Stomach (tissue), 9 donors: ENCODE results near the gene KIF1A. TPM values are rescaled to one million over a fixed set of nuclear protein-coding genes. Genes with fewer than 3 reads are reported as not detected.

Experiments
- DNase-seq, 2 donors: peaks; one replicate each; pipeline versions ENCODE4 v3.0.0 to v3.0.0-alpha.2; 2013 to 2019
- H3K27ac ChIP-seq, 5 donors: fragments of 200-600 bp in 4 of 5; sonication (generic) in 4 of 5; one replicate each; pipeline ENCODE4 v1.5.1; 2013 to 2019; ENCODE audit warnings: mild to moderate bottlenecking in 1 of 5, moderate library complexity in 1 of 5
- H3K27me3 ChIP-seq, 3 donors: fragments of 200-600 bp; sonication (generic); one replicate each; pipeline ENCODE4 v1.5.1; 2017 to 2019; ENCODE audit warnings: mixed run types in 1 of 3
- H3K36me3 ChIP-seq, 4 donors: fragments of 200-600 bp; sonication (generic); 1 replicate in 3 of 4; 2 replicates in 1 of 4; pipeline ENCODE4 v1.5.1; 2016 to 2019
- H3K4me1 ChIP-seq, 4 donors: fragments of 200-600 bp; sonication (generic); one replicate each; pipeline ENCODE4 v1.5.1; 2016 to 2019
- H3K4me3 ChIP-seq, 4 donors: fragments of 200-600 bp; sonication (generic) in 3 of 4; one replicate each; pipeline ENCODE4 v1.5.1; 2016 to 2019; ENCODE audit warnings: mild to moderate bottlenecking in 1 of 4
- H3K9me3 ChIP-seq, 4 donors: fragments of 200-600 bp; sonication (generic); one replicate each; pipeline ENCODE4 v1.5.1; 2016 to 2019
- CTCF ChIP-seq, 7 experiments: fragments of 450-650 bp in 4 of 7; fragments of 200-600 bp in 3 of 7; sonication (generic) in 3 of 7; IDR thresholded peaks; one replicate each; pipeline ENCODE4 v1.5.1; 2016 to 2019; ENCODE audit warnings: antibody characterized with exemption in 7 of 7, control low read depth in 2 of 7, mild to moderate bottlenecking in 1 of 7
- EP300 ChIP-seq: sonication (generic); formaldehyde crosslinking; IDR thresholded peaks from one replicate; pipeline ENCODE4 v1.6.1; 2017; ENCODE audit warnings: antibody characterized with exemption
- POLR2A ChIP-seq, 4 donors: fragments of 450-650 bp; IDR thresholded peaks; one replicate each; pipeline ENCODE4 v1.6.1; 2016; ENCODE audit warnings: antibody characterized with exemption in 4 of 4, control low read depth in 2 of 4, mild to moderate bottlenecking in 1 of 4, moderate library complexity in 1 of 4
- POLR2AphosphoS5 ChIP-seq, 3 donors: sonication (generic); formaldehyde crosslinking; IDR thresholded peaks; one replicate each; pipeline ENCODE4 v1.6.1; 2016; ENCODE audit warnings: antibody characterized with exemption in 3 of 3
- WGBS, 5 donors: extraction: QIAGEN DNeasy Blood & Tissue Kit in 3 of 5; methylation state at CpG; one replicate each; pipeline versions ENCODE4 v1.1.5 to v1.1.7; 2013 to 2018; 5-methylcytosine and 5-hydroxymethylcytosine counted together
- intact Hi-C: fragments of 100-400 bp; cut with DNase I; formaldehyde crosslinking; loops from one replicate; pipeline ENCODE4 v1.15.1; 2023; ENCODE audit warnings: low total_unique reads
- polyA plus RNA-seq, 3 donors: library from polyadenylated mRNA; stranded (reverse); fragments of 200-250 nt; gene quantifications; one replicate each; pipeline ENCODE4 v1.2.3, GENCODE V29; 2013
- total RNA-seq, 5 donors: library from RNA; depleted of rRNA; stranded (reverse); fragments of >200 nt; gene quantifications; one replicate each; pipeline versions ENCODE4 v1.1.0 to v1.2.3, GENCODE V29; 2014 to 2016
- donor health status: healthy with polysubstance abuse.
- donor health status: Bipolar disorder and iron deficiency.
- donor health status: healthy.

Gene KIF1A
- total and polyA plus RNA-seq, 8 donors: 0.15 to 12.5 (median 2.5) TPM

GRCh38 chr2:240768216-240768615 is 51.8 kb downstream of the KIF1A start:
- 81 to 94% (median 87%) methylated on average over 7 of the region's 7 CpGs for WGBS, 5 donors
- no peaks in the 10 kb centered on the region for H3K4me1 ChIP-seq
- H3K27me3 ChIP-seq: peaks cover 0 to 6% (median 0%) of the 10 kb centered on the region in 3 donors
- no peak overlapping the region for H3K27ac ChIP-seq
- H3K4me3 ChIP-seq: no peak overlapping the region
- H3K9me3 ChIP-seq: no peaks in the 10 kb centered on the region
- no peaks in the 10 kb centered on the region for H3K36me3 ChIP-seq
- intact Hi-C loops: no loop called here
- no peak for TF ChIP-seq POLR2AphosphoS5 (IDR thresholded peaks at IDR 0.05)
- no peak for TF ChIP-seq EP300
- no peak for TF ChIP-seq CTCF (IDR thresholded peaks at IDR 0.05)
- TF ChIP-seq POLR2A (IDR thresholded peaks at IDR 0.05): no peak
- no peak for DNase-seq

- Histone ChIP-seq H3K36me3 (no peaks in the 10 kb centered on the region), H3K27ac (no peak overlapping the region), H3K27me3 (peaks cover 0 to 6% (median 0%) of the 10 kb centered on the region in 3 donors), H3K4me1 (no peaks in the 10 kb centered on the region), H3K9me3 (no peaks in the 10 kb centered on the region), H3K4me3 (no peak overlapping the region)
- intact Hi-C loops: no loop called here
- TF ChIP-seq EP300: no peak
- no peak for TF ChIP-seq CTCF (IDR thresholded peaks at IDR 0.05)
- no peak for TF ChIP-seq POLR2A (IDR thresholded peaks at IDR 0.05)
- TF ChIP-seq POLR2AphosphoS5 (IDR thresholded peaks at IDR 0.05): no peak
- no peak for DNase-seq
- 90 to 100% (median 92%) methylated on average over 1 to 5 of the region's 5 CpGs; no CpG with 5 or more reads in 1 of the 5 donors for WGBS, 5 donors
These were observed 52.7 kb downstream of the KIF1A start for GRCh38 chr2:240767341-240767740.

- intact Hi-C loops: no loop called here
- H3K9me3 ChIP-seq: no peaks in the 10 kb centered on the region
- DNase-seq: no peak
- no peak overlapping the region for H3K4me3 ChIP-seq
- no peaks in the 10 kb centered on the region for H3K4me1 ChIP-seq
- H3K27me3 ChIP-seq: peaks cover 0 to 6% (median 0%) of the 10 kb centered on the region in 3 donors
- H3K36me3 ChIP-seq: no peaks in the 10 kb centered on the region
- TF ChIP-seq POLR2AphosphoS5 (IDR thresholded peaks at IDR 0.05) (no peak), POLR2A (IDR thresholded peaks at IDR 0.05) (no peak), EP300 (no peak), CTCF (IDR thresholded peaks at IDR 0.05) (no peak)
- 77 to 91% (median 81%) methylated on average over 7 of the region's 7 CpGs for WGBS, 5 donors
- H3K27ac ChIP-seq: no peak overlapping the region
These were observed 53.9 kb downstream of the KIF1A start for GRCh38 chr2:240766072-240766471.

GRCh38 chr2:240765007-240765406 is 55.0 kb downstream of the KIF1A start:
- 66 to 77% (median 75%) methylated on average over 6 to 7 of the region's 7 CpGs for WGBS, 5 donors
- TF ChIP-seq POLR2AphosphoS5 (IDR thresholded peaks at IDR 0.05) (no peak), CTCF (IDR thresholded peaks at IDR 0.05) (no peak), EP300 (no peak), POLR2A (IDR thresholded peaks at IDR 0.05) (no peak)
- DNase-seq: no peak
- Histone ChIP-seq H3K4me3 (no peak overlapping the region), H3K27me3 (peaks cover 0 to 6% (median 0%) of the 10 kb centered on the region in 3 donors), H3K9me3 (no peaks in the 10 kb centered on the region), H3K27ac (no peak overlapping the region), H3K36me3 (no peaks in the 10 kb centered on the region), H3K4me1 (no peaks in the 10 kb centered on the region)
- intact Hi-C loops: no loop called here
